ENCODE results near the gene PDPN. TPM values are rescaled to one million over a fixed set of nuclear protein-coding genes. Genes with fewer than 3 reads are reported as not detected.

The PDPN gene, protein sequence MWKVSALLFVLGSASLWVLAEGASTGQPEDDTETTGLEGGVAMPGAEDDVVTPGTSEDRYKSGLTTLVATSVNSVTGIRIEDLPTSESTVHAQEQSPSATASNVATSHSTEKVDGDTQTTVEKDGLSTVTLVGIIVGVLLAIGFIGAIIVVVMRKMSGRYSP
- total RNA-seq: not detected in 2 replicates

DNA sequence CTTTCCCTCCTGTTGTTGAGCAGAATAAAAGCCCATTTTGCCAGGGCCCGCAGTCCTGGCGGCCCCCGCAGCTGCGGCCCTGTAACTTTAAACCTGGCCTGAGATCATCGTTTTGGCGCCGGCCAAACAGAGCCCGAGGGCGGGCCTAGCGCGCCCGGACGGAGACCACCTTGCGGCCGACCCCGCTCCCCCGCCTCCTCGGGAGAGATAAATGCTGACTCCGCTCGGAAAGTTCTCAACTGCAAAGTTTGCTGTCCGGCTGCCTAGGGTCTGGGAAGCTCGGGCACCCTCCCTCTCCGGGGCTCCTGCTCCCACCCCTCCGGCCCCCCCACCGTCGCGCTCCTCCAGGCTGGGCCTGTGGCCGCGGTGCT, at the start of gene PDPN:
Gene PDPN, plus strand, starts transcription at position 238 of the 371 bp plus-strand sequence. CDS start 202 bp downstream, outside the sequence.

Small RNA genes within 50 kb of the gene (small RNA-seq; reads per million reads assigned to genes)
- gene RNA5SP41: not detected

Other genes starting within 250 kb of the PDPN start
- not detected in 2 replicates for gene PRAMEF14, start 236.7 kb upstream of the PDPN start, total RNA-seq
- gene PRAMEF19, start 211.9 kb upstream of the PDPN start, total RNA-seq: not detected in 2 replicates
- not detected in 2 replicates for gene PRAMEF17, start 194.2 kb upstream of the PDPN start, total RNA-seq
- gene PRAMEF20, start 173.4 kb upstream of the PDPN start, total RNA-seq: not detected in 2 replicates
- not detected in 2 replicates for gene LRRC38, start 69.8 kb upstream of the PDPN start, total RNA-seq
- gene PRDM2, start 116.4 kb downstream of the PDPN start, total RNA-seq: 21.0 and 24.2 TPM in 2 replicates